B cell (primary cell): ENCODE data around the gene TRIM75. TPM values are rescaled to one million over a fixed set of nuclear protein-coding genes. Genes with fewer than 3 reads are reported as not detected.
A peak's percentile ranks its signal among the peaks of the same experiment; 100 is the strongest.

ENCODE experiments used
- ATAC-seq: fragments of 200-7000 bp; cut with Tn5 transposase; one replicate; pipeline ENCODE4 v1.10.0; 2021; ENCODE audit warnings: low read depth, mild to moderate bottlenecking, moderate number of reproducible peaks, moderate library complexity
- CTCF ChIA-PET: fragments of 350-600 bp; sonication (Branson Sonifier 250); formaldehyde crosslinking; loops from one replicate; lab custom pipeline; 2021; ENCODE audit warnings: antibody characterized with exemption, inconsistent platforms; lab: Charles Lee
- POLR2A ChIA-PET: fragments of 350-600 bp; sonication (Branson Sonifier 250); formaldehyde crosslinking; loops from one replicate; lab custom pipeline; 2021; ENCODE audit warnings: antibody characterized with exemption; lab: Charles Lee
- DNase-seq: peaks from one replicate; pipeline ENCODE4 v3.0.0; 2013
- H2AFZ ChIP-seq: 2 replicates; pipeline ENCODE4 v1.6.1; 2012; ENCODE audit warnings: mild to moderate bottlenecking, low read depth, low read length; ENCODE audit not compliant: insufficient read depth, poor library complexity, severe bottlenecking
- H3K27ac ChIP-seq, 2 donors: 1 replicate in 1 of 2; 2 replicates in 1 of 2; pipeline ENCODE4 v1.5.1; 2012 to 2013; ENCODE audit warnings: low read length in 2 of 2, mild to moderate bottlenecking in 2 of 2, moderate library complexity in 1 of 2
- H3K27me3 ChIP-seq, 4 experiments: fragments of 200-600 bp in 1 of 4; sonication (generic) in 1 of 4; replicated peaks in 1 of 4; 1 replicate in 2 of 4; 2 replicates in 2 of 4; pipeline versions ENCODE4 v1.6.1 to v1.7.0; 2013 to 2016; ENCODE audit warnings: low read length in 3 of 4, mild to moderate bottlenecking in 2 of 4, mixed read lengths in 1 of 4, moderate library complexity in 1 of 4; ENCODE audit not compliant: insufficient read depth in 4 of 4, control insufficient read depth in 3 of 4; ENCODE audit errors: control extremely low read depth in 1 of 4
- H3K36me3 ChIP-seq, 2 experiments: replicated peaks in 1 of 2; 1 replicate in 1 of 2; 2 replicates in 1 of 2; pipeline versions ENCODE4 v1.6.1 to v1.7.1; 2013; ENCODE audit warnings: low read length in 1 of 2; ENCODE audit not compliant: insufficient read depth in 2 of 2, control insufficient read depth in 1 of 2; ENCODE audit errors: control extremely low read depth in 1 of 2, extremely low read depth in 1 of 2
- H3K4me1 ChIP-seq, 2 donors: fragments of 200-600 bp in 1 of 2; sonication (generic) in 1 of 2; 1 replicate in 1 of 2; 2 replicates in 1 of 2; pipeline versions ENCODE4 v1.5.1 to v1.6.1; 2013 to 2017; ENCODE audit warnings: low read length in 2 of 2; ENCODE audit not compliant: control insufficient read depth in 2 of 2, insufficient read depth in 2 of 2
- H3K4me2 ChIP-seq: replicated peaks from 2 replicates; pipeline ENCODE3; 2012; ENCODE audit warnings: mild to moderate bottlenecking, low read depth, low read length; ENCODE audit not compliant: poor library complexity, severe bottlenecking
- H3K4me3 ChIP-seq, 5 experiments: fragments of 200-600 bp in 1 of 5; sonication (generic) in 1 of 5; 1 replicate in 3 of 5; 2 replicates in 2 of 5; pipeline versions ENCODE4 v1.5.1 to v1.7.0; 2011 to 2016; ENCODE audit warnings: low read length in 4 of 5, mild to moderate bottlenecking in 4 of 5, low read depth in 2 of 5, control low read depth in 1 of 5, moderate library complexity in 1 of 5; ENCODE audit not compliant: insufficient read depth in 1 of 5; ENCODE audit errors: control extremely low read depth in 1 of 5, extremely low read depth in 1 of 5
- H3K79me2 ChIP-seq: fragments of 200-600 bp; sonication (generic); one replicate; pipeline ENCODE4 v1.6.0; 2016; ENCODE audit warnings: low read length; ENCODE audit not compliant: control insufficient read depth, insufficient read depth
- H3K9ac ChIP-seq: fragments of 200-600 bp; sonication (generic); 2 replicates; pipeline ENCODE4 v1.6.1; 2017; ENCODE audit warnings: mild to moderate bottlenecking, low read length, moderate library complexity
- H3K9me3 ChIP-seq, 3 donors: one replicate each; pipeline versions ENCODE4 v1.6.1 to v1.7.1; 2013; ENCODE audit warnings: low read length in 2 of 3; ENCODE audit not compliant: control insufficient read depth in 2 of 3, insufficient read depth in 1 of 3; ENCODE audit errors: control extremely low read depth in 1 of 3
- H4K20me1 ChIP-seq: 2 replicates; pipeline ENCODE4 v1.6.0; 2012; ENCODE audit warnings: mild to moderate bottlenecking, low read length; ENCODE audit not compliant: insufficient read depth, control insufficient read depth, poor library complexity, severe bottlenecking
- H3K27ac Mint-ChIP-seq: one replicate; pipeline ENCODE4 v1.8.0; 2021; ENCODE audit warnings: mixed read lengths
- H3K27me3 Mint-ChIP-seq: one replicate; pipeline ENCODE4 v1.8.0; 2021; ENCODE audit warnings: mixed read lengths
- H3K4me1 Mint-ChIP-seq: one replicate; pipeline ENCODE4 v1.8.0; 2021; ENCODE audit warnings: mixed read lengths
- H3K4me3 Mint-ChIP-seq: one replicate; pipeline ENCODE4 v1.8.0; 2021; ENCODE audit warnings: mixed read lengths
- H3K9me3 Mint-ChIP-seq: one replicate; pipeline ENCODE4 v1.8.0; 2022; ENCODE audit warnings: mixed read lengths; ENCODE audit not compliant: insufficient read depth
- CTCF ChIP-seq: fragments of 200-600 bp; IDR thresholded peaks from one replicate; pipeline ENCODE4 v1.8.0; 2022; ENCODE audit warnings: antibody characterized with exemption, mild to moderate bottlenecking
- EZH2 ChIP-seq: IDR thresholded peaks from 2 replicates; pipeline ENCODE4 v1.6.1; 2012; ENCODE audit warnings: borderline replicate concordance, low read depth, mild to moderate bottlenecking, moderate library complexity, low read length; ENCODE audit not compliant: insufficient read depth, poor library complexity, severe bottlenecking
- WGBS: methylation state at CpG from one replicate; pipeline ENCODE4 v1.1.5; 2013; ENCODE audit warnings: missing lambda C conversion rate; ENCODE audit not compliant: insufficient coverage; 5-methylcytosine and 5-hydroxymethylcytosine counted together
- intact Hi-C: fragments of 100-400 bp; cut with micrococcal nuclease; formaldehyde crosslinking; loops from one replicate; pipeline ENCODE4 v1.10.0; 2022
- polyA plus RNA-seq: library from polyadenylated mRNA; depleted of rRNA; stranded (reverse); fragments of >200 nt; gene quantifications from 2 replicates; pipeline ENCODE4 v1.2.3, GENCODE V29; 2012
- total RNA-seq, 2 donors: library from RNA; stranded (reverse); fragments of 120-200 nt in 1 of 2; gene quantifications; 1 replicate in 1 of 2; 2 replicates in 1 of 2; pipeline versions ENCODE4 v1.2.3 to v1.2.4, GENCODE V29; 2013 to 2022

Gene TRIM75
- total and polyA plus RNA-seq, 2 donors (not counting 1 experiment from before 2014, with no cell fraction given), result not detected

DNA sequence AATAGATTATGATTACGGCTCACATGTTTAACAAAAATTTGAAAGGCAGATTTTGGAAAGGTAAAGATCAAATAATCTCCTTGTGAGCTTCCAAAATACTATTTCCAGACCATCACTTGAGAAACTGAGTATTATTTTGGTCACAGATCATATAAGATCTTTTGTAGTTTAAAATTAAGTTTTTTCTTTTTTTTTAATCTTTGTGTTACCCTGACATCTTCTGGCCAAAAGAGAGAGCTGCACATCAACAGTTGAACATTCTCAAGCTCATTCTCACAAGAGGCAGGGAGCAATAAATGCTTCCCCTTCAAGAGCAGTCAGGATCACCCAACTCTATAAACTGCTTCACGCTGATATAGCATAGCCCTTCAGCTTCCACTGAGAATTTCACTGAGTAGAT is 43.1 kb downstream of the TRIM75 start:
- Histone ChIP-seq H3K27ac (no peak overlapping the region), H3K27me3 (no peaks in the 10 kb centered on the region), H3K79me2 (peaks cover 3% of the 10 kb centered on the region), H3K9me3 (no peaks in the 10 kb centered on the region), H3K4me2 (no peak overlapping the region), H3K4me3 (no peak overlapping the region), H3K4me1 (no peaks in the 10 kb centered on the region), H3K9ac (no peak overlapping the region), H3K36me3 (peaks cover 5 to 44% of the 10 kb centered on the region in 2 experiments), H4K20me1 (no peaks in the 10 kb centered on the region), H2AFZ (no peak overlapping the region)
- ATAC-seq, result no peak
- Mint-ChIP-seq H3K9me3 (no peaks in the 10 kb centered on the region), H3K4me3 (no peak overlapping the region), H3K27ac (no peak overlapping the region), H3K4me1 (no peaks in the 10 kb centered on the region), H3K27me3 (no peaks in the 10 kb centered on the region)
- intact Hi-C loops, result loop anchor here (5.0 kb wide), 1 partner anchor 319 kb away; no protein-coding TSS in a partner anchor
- 90% methylated on average over 1 of the region's 2 CpGs for WGBS
- POLR2A ChIA-PET, result no interaction called here
- TF ChIP-seq CTCF (peak; percentile 50), EZH2 (no peak)
- CTCF ChIA-PET, result interaction anchor here (0.6 to 1.9 kb wide), 10 partner anchors 9 to 1550 kb away, joined by 3 to 10 read pairs (median 4); no protein-coding TSS in a partner anchor
- no peak for DNase-seq

GRCh38 chr4:165101641-165102040 is 48.0 kb downstream of the TRIM75 start:
- peaks cover 20% of the 10 kb centered on the region for H3K79me2 ChIP-seq
- H3K4me1 ChIP-seq, result no peaks in the 10 kb centered on the region
- TF ChIP-seq CTCF (no peak), EZH2 (no peak)
- H3K27me3 ChIP-seq, result no peaks in the 10 kb centered on the region
- no peak overlapping the region for H3K4me3 ChIP-seq
- Mint-ChIP-seq H3K4me3 (no peak overlapping the region), H3K4me1 (no peaks in the 10 kb centered on the region), H3K27me3 (no peaks in the 10 kb centered on the region), H3K27ac (no peak overlapping the region), H3K9me3 (no peaks in the 10 kb centered on the region)
- no peak for ATAC-seq
- H3K9ac ChIP-seq, result no peak overlapping the region
- DNase-seq, result no peak
- no peak overlapping the region for H2AFZ ChIP-seq
- ChIA-PET POLR2A (no interaction called here), CTCF (no interaction called here)
- H3K4me2 ChIP-seq, result no peak overlapping the region
- 83% methylated on average over 1 of the region's 3 CpGs for WGBS
- H3K9me3 ChIP-seq, result no peaks in the 10 kb centered on the region
- H3K27ac ChIP-seq, result no peak overlapping the region
- peaks cover 16% of the 10 kb centered on the region for H4K20me1 ChIP-seq
- peaks cover 11 to 33% of the 10 kb centered on the region in 2 experiments for H3K36me3 ChIP-seq
- intact Hi-C loops, result no loop called here
